SK-N-SH (cell line): ENCODE measurements around the gene ITGB8.

Experiments
- CHD2 ChIP-seq: fragments of 150-350 bp; IDR thresholded peaks from 2 replicates; pipeline ENCODE4 v1.6.1; 2018; ENCODE audit warnings: low read length; ENCODE audit not compliant: partially characterized antibody
- CTCF ChIP-seq: fragments of 200-600 bp; sonication (generic); IDR thresholded peaks from 2 replicates; pipeline ENCODE4 v1.6.1; 2017; ENCODE audit warnings: antibody characterized with exemption, mild to moderate bottlenecking, moderate library complexity
- ELF1 ChIP-seq: IDR thresholded peaks from 2 replicates; pipeline ENCODE4 v1.4.0; 2012
- EP300 ChIP-seq, 2 experiments: IDR thresholded peaks; 2 replicates each; pipeline versions ENCODE4 v1.4.0 to v1.6.1; 2012; ENCODE audit warnings: borderline replicate concordance in 1 of 2, low read depth in 1 of 2, low read length in 1 of 2
- EZH2phosphoT487 ChIP-seq: fragments of 200-600 bp; sonication (generic); IDR thresholded peaks from 2 replicates; pipeline ENCODE4 v1.6.1; 2017; ENCODE audit warnings: low read depth, mixed run types, mild to moderate bottlenecking, antibody characterized with exemption, moderate library complexity, borderline replicate concordance
- FOXM1 ChIP-seq: IDR thresholded peaks from 2 replicates; pipeline ENCODE4 v1.4.0; 2012; ENCODE audit warnings: low read depth, mild to moderate bottlenecking
- GABPA ChIP-seq: IDR thresholded peaks from 2 replicates; pipeline ENCODE4 v1.4.0; 2012; ENCODE audit warnings: low read depth, mild to moderate bottlenecking
- POLR2AphosphoS5 ChIP-seq: IDR thresholded peaks from 2 replicates; pipeline ENCODE4 v1.6.1; 2012; ENCODE audit warnings: low read depth, low read length
- RAD21 ChIP-seq: IDR thresholded peaks from 2 replicates; pipeline ENCODE4 v1.6.1; 2012; ENCODE audit warnings: mild to moderate bottlenecking, low read length
- RCOR1 ChIP-seq: fragments of 150-350 bp; IDR thresholded peaks from 2 replicates; pipeline ENCODE4 v1.6.1; 2017; ENCODE audit warnings: antibody characterized with exemption, low read length
- REST ChIP-seq: IDR thresholded peaks from 2 replicates; pipeline ENCODE4 v1.6.1; 2012; ENCODE audit warnings: mild to moderate bottlenecking, low read depth, low read length, moderate library complexity
- SIN3A ChIP-seq: IDR thresholded peaks from 2 replicates; pipeline ENCODE4 v1.6.1; 2012; ENCODE audit warnings: low read depth, mild to moderate bottlenecking, low read length, moderate library complexity, borderline replicate concordance
- TAF1 ChIP-seq: IDR thresholded peaks from 2 replicates; pipeline ENCODE4 v1.6.1; 2012; ENCODE audit warnings: low read depth, mild to moderate bottlenecking, low read length, moderate library complexity, borderline replicate concordance
- USF1 ChIP-seq: IDR thresholded peaks from 2 replicates; pipeline ENCODE4 v1.4.0; 2012; ENCODE audit warnings: low read depth, borderline replicate concordance

- no peak for TF ChIP-seq CTCF
- TF ChIP-seq EP300 (IDR thresholded peaks at IDR 0.05; ENCODE audit: borderline replicate concordance in 1 of 2, low read depth in 1 of 2, low read length in 1 of 2) = no peak
- TF ChIP-seq POLR2AphosphoS5 = no peak
- no peak for TF ChIP-seq SIN3A
- TF ChIP-seq USF1 = no peak
- TF ChIP-seq REST = no peak
- no peak for TF ChIP-seq EZH2phosphoT487
- no peak for TF ChIP-seq ELF1
- no peak for TF ChIP-seq RAD21
- TF ChIP-seq CHD2 = no peak
- no peak for TF ChIP-seq RCOR1
- TF ChIP-seq GABPA = no peak
- no peak for TF ChIP-seq TAF1
- no peak for TF ChIP-seq FOXM1
Observed at GRCh38 chr7:20431146-20431545, 100.4 kb downstream of the ITGB8 start.
